SU-DHL-6 (cell line): ENCODE data around the gene CMTM8.

Source experiments
- H2AFZ ChIP-seq: fragments of 200-600 bp; sonication (generic); 2 replicates; pipeline ENCODE4 v1.6.1; 2014; ENCODE audit warnings: low read depth, mild to moderate bottlenecking, moderate library complexity, mixed read lengths, antibody characterized with exemption, low read length; ENCODE audit not compliant: severe bottlenecking
- H3F3A ChIP-seq: fragments of 200-600 bp; shearing (Covaris generic); 2 replicates; pipeline ENCODE4 v1.6.0; 2016; ENCODE audit warnings: antibody characterized with exemption, mild to moderate bottlenecking; ENCODE audit not compliant: insufficient read depth
- H3K27ac ChIP-seq: fragments of 200-600 bp; sonication (generic); 2 replicates; pipeline ENCODE4 v1.5.1; 2016; ENCODE audit warnings: low read depth, mild to moderate bottlenecking, low read length, moderate library complexity, mixed read lengths
- H3K27me3 ChIP-seq: fragments of 200-600 bp; sonication (generic), shearing (Covaris generic); 2 replicates; pipeline ENCODE4 v1.6.0; 2014; ENCODE audit warnings: mild to moderate bottlenecking, low read length
- H3K36me3 ChIP-seq: fragments of 200-600 bp; sonication (generic); 2 replicates; pipeline ENCODE4 v1.6.1; 2014; ENCODE audit warnings: mild to moderate bottlenecking, low read length, mixed read lengths
- H3K4me2 ChIP-seq: fragments of 300-600, 200-600 bp; shearing (Covaris generic), sonication (generic); 2 replicates; pipeline ENCODE4 v1.6.0; 2014; ENCODE audit warnings: low read length, low read depth, mild to moderate bottlenecking; ENCODE audit not compliant: poor library complexity, severe bottlenecking
- H3K4me3 ChIP-seq: fragments of 200-600 bp; sonication (generic); 2 replicates; pipeline ENCODE4 v1.5.1; 2014; ENCODE audit warnings: antibody characterized with exemption, low read length, mild to moderate bottlenecking, mixed read lengths; ENCODE audit not compliant: insufficient read depth, poor library complexity, severe bottlenecking
- H3K79me2 ChIP-seq: fragments of 200-600 bp; sonication (generic); 2 replicates; pipeline ENCODE4 v1.6.1; 2014; ENCODE audit warnings: mild to moderate bottlenecking, low read length, moderate library complexity; ENCODE audit not compliant: insufficient read depth
- H3K9ac ChIP-seq: fragments of 200-600 bp; sonication (generic); 2 replicates; pipeline ENCODE4 v1.7.0; 2014; ENCODE audit warnings: mild to moderate bottlenecking, low read length
- H3K9me2 ChIP-seq: fragments of 200-600 bp; sonication (generic); replicated peaks from 2 replicates; pipeline ENCODE4 v1.6.1; 2014; ENCODE audit warnings: low read length; ENCODE audit not compliant: insufficient read depth
- H3K9me3 ChIP-seq: fragments of 200-600 bp; sonication (generic); 2 replicates; pipeline ENCODE4 v1.6.1; 2014; ENCODE audit warnings: low read length, mixed read lengths; ENCODE audit not compliant: insufficient read depth
- H4K20me1 ChIP-seq: fragments of 200-600 bp; sonication (generic); 2 replicates; pipeline ENCODE4 v1.6.1; 2014; ENCODE audit warnings: low read depth, mild to moderate bottlenecking, antibody characterized with exemption, low read length, moderate library complexity, mixed read lengths
- EZH2phosphoT487 ChIP-seq: fragments of 200-600 bp; sonication (generic), shearing (Covaris generic); conservative IDR thresholded peaks from 2 replicates; pipeline ENCODE4 v1.6.1; 2018; ENCODE audit warnings: mild to moderate bottlenecking, antibody characterized with exemption, low read length, moderate library complexity, mixed read lengths
- TF ChIP-seq, protein P1 (sequence below): fragments of 200-600 bp; sonication (generic); IDR thresholded peaks from one replicate; pipeline ENCODE4 v1.5.1; 2017; ENCODE audit warnings: antibody characterized with exemption, mild to moderate bottlenecking, low read length, moderate library complexity; ENCODE audit not compliant: insufficient read depth, poor library complexity, severe bottlenecking

CMTM8 gene

DNA sequence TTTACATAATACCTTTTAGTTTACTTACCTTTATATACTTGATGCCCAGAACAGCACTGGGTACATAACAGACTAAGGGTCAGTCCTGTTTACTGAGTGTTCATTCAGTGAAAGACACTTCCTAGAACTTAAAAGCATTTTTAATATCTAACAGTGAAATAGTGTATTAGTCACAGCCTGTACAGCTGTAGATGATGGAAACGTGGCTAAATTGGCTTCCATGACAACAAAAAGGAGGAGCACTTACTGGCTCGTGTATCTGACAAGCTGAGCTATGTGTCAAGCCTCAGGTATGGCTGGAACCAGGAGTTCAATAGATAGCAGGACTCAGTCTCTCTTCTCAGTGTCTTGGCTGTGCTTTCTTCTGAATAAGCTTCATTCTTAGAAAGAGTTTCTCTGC is 40.2 kb downstream of the CMTM8 start:
- H2AFZ ChIP-seq = no peak overlapping the region
- H3K27ac ChIP-seq = no peak overlapping the region
- no peaks in the 10 kb centered on the region for H3K36me3 ChIP-seq
- no peak overlapping the region for H3K4me3 ChIP-seq
- H3F3A ChIP-seq = no peaks in the 10 kb centered on the region
- no peak overlapping the region for H3K9ac ChIP-seq
- H3K9me2 ChIP-seq = no peaks in the 10 kb centered on the region
- H4K20me1 ChIP-seq = no peaks in the 10 kb centered on the region; the same call in 1 of the 2 replicates
- no peak for TF ChIP-seq EZH2phosphoT487
- TF ChIP-seq, protein P1, sequence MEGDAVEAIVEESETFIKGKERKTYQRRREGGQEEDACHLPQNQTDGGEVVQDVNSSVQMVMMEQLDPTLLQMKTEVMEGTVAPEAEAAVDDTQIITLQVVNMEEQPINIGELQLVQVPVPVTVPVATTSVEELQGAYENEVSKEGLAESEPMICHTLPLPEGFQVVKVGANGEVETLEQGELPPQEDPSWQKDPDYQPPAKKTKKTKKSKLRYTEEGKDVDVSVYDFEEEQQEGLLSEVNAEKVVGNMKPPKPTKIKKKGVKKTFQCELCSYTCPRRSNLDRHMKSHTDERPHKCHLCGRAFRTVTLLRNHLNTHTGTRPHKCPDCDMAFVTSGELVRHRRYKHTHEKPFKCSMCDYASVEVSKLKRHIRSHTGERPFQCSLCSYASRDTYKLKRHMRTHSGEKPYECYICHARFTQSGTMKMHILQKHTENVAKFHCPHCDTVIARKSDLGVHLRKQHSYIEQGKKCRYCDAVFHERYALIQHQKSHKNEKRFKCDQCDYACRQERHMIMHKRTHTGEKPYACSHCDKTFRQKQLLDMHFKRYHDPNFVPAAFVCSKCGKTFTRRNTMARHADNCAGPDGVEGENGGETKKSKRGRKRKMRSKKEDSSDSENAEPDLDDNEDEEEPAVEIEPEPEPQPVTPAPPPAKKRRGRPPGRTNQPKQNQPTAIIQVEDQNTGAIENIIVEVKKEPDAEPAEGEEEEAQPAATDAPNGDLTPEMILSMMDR = no peak
- H3K9me3 ChIP-seq = no peaks in the 10 kb centered on the region
- H3K4me2 ChIP-seq = no peak overlapping the region
- H3K27me3 ChIP-seq = no peaks in the 10 kb centered on the region
- H3K79me2 ChIP-seq = no peaks in the 10 kb centered on the region

DNA sequence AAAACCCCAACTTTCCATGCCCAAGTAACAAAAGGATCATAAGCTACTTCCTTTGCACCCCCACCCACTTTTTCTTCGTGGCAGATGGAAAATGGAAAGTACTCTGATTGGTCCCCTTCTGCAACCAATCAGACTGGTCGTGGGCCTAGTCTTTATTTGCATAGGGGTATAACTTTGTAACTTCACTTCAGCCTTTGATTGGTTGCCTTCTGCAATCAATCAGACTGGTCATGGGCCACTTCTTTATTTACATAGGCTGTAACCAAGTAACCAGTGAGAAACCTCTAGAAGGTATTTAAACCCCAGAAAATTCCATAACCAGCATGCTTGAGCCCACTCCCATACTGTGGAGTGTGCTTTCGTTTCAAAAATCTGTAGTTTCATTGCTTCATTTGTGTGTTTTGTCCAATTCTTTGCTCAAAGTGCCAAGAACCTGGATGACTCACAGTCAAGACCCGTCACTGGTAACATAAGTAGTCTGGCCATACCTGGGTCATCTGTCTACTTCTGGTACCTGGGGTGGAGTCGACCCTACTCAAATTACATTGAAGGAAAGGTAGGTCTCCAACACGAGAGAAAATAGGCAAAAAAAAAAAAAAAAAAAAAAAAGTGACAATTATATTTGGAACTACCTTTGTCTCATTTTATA is 41.9 kb downstream of the CMTM8 start:
- Histone ChIP-seq H2AFZ (no peak overlapping the region), H3K4me3 (no peak overlapping the region), H3K9ac (no peak overlapping the region), H3F3A (no peaks in the 10 kb centered on the region), H3K9me3 (no peaks in the 10 kb centered on the region), H3K36me3 (no peaks in the 10 kb centered on the region), H3K27ac (no peak overlapping the region), H3K79me2 (no peaks in the 10 kb centered on the region), H4K20me1 (no peaks in the 10 kb centered on the region; the same call in 1 of the 2 replicates), H3K27me3 (no peaks in the 10 kb centered on the region), H3K4me2 (no peak overlapping the region), H3K9me2 (no peaks in the 10 kb centered on the region)
- TF ChIP-seq, protein P1 = no peak
- no peak for TF ChIP-seq EZH2phosphoT487

DNA sequence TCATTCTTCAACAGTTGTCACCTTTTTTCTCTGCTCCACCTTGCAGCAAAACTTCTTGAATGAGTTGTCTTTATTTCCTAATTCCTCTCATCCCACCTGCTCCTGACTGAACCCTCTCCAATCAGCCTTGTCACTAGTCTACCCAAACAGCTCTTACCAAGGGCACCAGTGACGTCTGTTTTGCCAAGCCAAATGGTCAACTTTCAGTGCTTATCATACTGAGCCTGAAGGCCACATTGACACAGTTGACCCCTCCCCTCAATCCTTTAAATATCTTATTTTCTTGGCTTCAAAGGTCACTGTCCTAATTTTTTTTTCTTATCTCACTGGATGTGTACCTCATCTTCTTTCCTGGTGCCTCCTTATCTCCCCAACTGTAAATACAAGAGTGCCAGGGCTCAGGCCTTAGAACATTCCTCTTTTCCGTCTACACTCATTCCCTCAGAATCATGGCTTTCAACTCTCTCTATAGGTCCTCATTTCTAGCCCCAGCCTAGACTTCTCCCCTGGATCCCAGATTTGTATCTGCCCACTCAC is 43.2 kb downstream of the CMTM8 start:
- no peak for TF ChIP-seq EZH2phosphoT487
- H3K27me3 ChIP-seq = no peaks in the 10 kb centered on the region
- H3K79me2 ChIP-seq = no peaks in the 10 kb centered on the region
- no peak overlapping the region for H3K27ac ChIP-seq
- H3F3A ChIP-seq = no peaks in the 10 kb centered on the region
- no peak overlapping the region for H3K4me3 ChIP-seq
- H3K9ac ChIP-seq = no peak overlapping the region
- no peaks in the 10 kb centered on the region for H3K36me3 ChIP-seq
- H4K20me1 ChIP-seq = no peaks in the 10 kb centered on the region; the same call in 1 of the 2 replicates
- H3K9me2 ChIP-seq = no peaks in the 10 kb centered on the region
- no peak overlapping the region for H2AFZ ChIP-seq
- H3K4me2 ChIP-seq = no peak overlapping the region
- no peaks in the 10 kb centered on the region for H3K9me3 ChIP-seq

DNA sequence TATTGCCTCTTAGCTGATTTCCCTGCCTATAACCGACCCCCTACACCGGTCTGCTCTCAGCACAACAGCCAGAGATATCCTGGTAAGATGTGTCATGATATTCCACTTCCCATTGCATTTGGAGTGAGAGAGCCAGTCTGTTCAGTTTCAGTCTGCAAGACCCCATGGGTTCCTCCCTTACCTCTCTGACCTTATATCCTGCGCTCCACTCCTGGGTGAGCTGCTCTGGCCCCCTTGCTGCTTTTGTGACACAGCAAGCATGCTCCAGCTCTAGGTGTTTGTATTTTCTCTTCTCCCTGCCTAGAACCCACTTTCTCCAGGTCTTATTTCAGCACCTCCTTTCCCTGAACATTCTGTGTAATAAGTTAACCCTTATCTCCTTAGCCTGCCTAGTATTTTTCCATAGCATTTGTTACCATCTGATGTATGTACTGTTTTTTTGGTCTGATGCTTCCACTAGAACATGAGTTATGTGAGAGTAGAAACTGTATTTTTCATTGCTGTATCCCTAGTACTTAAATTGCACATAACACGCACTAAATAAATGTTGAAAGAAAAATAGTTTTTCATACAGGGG is 44.2 kb downstream of the CMTM8 start:
- no peak for TF ChIP-seq EZH2phosphoT487
- TF ChIP-seq, protein P1 = no peak
- Histone ChIP-seq H3K9me3 (no peaks in the 10 kb centered on the region), H4K20me1 (no peaks in the 10 kb centered on the region; the same call in 1 of the 2 replicates), H3K27ac (no peak overlapping the region), H3F3A (no peaks in the 10 kb centered on the region), H3K9me2 (no peaks in the 10 kb centered on the region), H3K36me3 (no peaks in the 10 kb centered on the region), H3K4me2 (no peak overlapping the region), H3K9ac (no peak overlapping the region), H2AFZ (no peak overlapping the region), H3K27me3 (no peaks in the 10 kb centered on the region), H3K4me3 (no peak overlapping the region), H3K79me2 (no peaks in the 10 kb centered on the region)
